Midbrain (tissue), 1 donor: ENCODE data around the gene PSMD14.
"Not testable (repeated sequence)": the region's sequence is repeated elsewhere in the genome, so short reads cannot be mapped to it uniquely, and the experiment has no call there.

Experiments
- DNase-seq: peaks from one replicate; lab custom pipeline; 2025; lab: John Stamatoyannopoulos, UW

The PSMD14 gene

GRCh38 chr2:161308178-161308955 lies at the start of gene PSMD14:
Gene PSMD14, plus strand, starts transcription at chr2:161308425. Its CDS starts 10,401 bp downstream, at chr2:161318826.
- peak; percentile 89 for DNase-seq

- no peak for DNase-seq
These were observed 42.4 kb upstream of the PSMD14 start for GRCh38 chr2:161265874-161266273.

DNA sequence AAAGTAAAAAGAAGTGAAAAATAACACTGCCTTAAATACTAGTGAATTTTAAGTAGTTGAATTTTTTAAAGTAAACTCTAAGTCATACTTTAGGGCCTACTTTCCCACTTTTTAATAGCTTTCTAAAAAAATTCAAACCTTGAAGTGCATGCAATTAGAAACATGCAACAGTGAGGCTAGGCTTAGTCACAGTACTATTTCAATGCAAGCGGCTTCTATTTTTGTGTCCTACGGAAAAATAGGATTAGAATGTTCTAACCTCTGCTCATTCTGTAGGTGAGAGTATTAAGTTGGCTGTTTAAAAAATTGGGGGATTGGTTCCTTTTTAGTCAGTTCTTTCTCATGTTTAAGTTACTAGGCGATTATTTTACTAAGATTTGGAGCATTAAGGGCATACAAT lies 39.1 kb upstream of the PSMD14 start:
- no peak for DNase-seq

- peak; percentile 60 for DNase-seq
These were observed 35.0 kb upstream of the PSMD14 start for GRCh38 chr2:161273038-161273760.

DNA sequence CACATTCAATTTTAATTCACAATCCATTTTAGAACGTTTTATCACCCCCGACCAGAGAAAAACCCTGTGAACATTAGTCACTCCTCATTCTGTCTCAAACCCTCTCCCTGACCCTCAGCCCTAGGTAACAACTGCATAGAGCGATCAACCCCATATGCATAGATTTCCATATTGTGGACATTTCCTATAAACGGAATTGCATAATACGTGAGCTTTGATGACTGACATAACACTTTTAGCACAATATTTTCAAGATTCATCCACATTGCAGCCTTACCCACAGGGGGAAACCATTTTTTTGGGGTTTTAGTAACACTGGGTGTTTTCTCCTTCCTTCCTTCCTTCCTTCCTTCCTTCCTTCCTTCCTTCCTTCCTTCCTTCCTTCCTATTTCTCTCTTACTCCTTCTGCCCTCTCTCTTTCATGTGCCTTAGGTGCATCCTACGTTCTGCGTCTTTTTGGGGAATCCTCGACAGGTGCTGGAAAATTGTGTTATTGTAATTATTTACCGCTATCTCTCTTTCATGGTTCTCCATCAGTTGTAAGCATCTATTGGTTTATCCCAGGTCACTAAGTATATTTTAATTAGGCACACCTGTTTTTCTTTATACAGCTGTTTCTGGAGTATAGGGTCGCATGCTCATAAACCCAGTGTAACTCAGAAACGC lies 29.5 kb upstream of the PSMD14 start:
- not testable (repeated sequence) for DNase-seq

- DNase-seq: not testable (repeated sequence)
These were observed 28.9 kb upstream of the PSMD14 start for GRCh38 chr2:161279230-161279815.

GRCh38 chr2:161280906-161281323 lies 27.3 kb upstream of the PSMD14 start:
- DNase-seq: not testable (repeated sequence)

DNA sequence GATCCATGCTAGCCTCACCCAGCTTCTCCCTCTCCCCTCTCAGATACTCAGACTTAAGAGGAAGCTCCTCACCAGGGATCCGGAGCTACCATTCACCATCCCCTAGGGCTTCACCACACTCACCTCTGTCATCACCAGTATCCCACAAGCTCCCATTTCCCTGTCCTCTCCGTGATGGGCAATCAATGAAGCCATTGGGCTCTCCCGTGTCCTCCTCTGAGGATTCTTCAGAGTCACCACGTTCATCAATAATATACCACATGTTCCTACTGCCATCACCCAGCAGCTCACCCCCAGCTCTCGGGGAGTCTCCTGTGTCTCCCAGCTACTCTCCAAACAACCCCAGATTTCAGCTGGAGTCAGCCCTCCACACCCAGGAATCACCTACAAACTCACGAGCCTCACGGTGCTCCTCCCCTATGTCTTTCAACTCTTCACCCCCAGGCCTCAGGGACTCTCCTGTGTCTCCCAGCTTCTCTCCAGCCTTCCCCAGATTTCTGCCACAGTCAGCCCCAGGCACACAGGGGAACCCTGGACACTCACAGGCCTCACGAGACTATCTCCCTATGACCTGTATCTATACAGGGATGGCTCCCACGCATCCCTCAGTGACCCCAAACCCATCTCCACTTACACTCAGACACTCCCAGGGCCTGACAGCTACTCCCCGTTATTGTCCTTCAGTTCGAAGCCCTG lies 26.5 kb upstream of the PSMD14 start:
- DNase-seq: not testable (repeated sequence)

DNA sequence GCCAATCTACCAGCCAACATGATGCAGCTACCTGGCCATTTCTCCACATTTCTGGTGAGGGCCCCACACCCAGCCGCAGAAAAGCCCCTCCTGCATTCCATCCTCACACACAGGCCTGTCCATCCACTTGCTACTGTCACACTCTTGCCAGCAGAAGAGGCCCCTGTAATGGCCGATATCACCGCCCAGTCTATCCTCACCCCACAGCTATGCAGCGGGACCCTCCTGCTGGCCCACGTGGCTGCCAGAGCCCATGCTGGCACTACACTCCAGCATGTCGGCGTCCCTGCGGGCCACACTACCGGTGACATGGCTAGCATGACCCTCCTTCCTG lies 25.9 kb upstream of the PSMD14 start:
- DNase-seq: not testable (repeated sequence)

DNA sequence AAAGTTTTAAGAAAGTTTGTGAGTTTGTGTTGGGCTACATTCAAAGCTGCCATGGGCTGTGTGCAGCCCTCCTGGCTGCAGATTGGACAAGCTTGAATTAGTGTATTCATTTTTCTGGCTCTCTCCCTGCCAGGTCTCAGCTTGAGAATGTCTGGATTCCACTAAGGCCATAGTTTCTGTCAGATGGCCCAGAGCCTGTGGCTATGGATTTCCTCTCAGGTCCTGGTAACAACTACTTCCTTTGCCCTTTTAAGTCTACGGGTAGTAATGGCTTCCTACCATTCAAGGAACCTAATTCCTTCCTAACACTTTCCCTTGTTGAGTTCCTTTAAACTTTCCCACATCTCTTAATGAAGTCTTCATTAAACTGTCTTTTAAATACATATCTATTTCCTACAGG lies 24.3 kb upstream of the PSMD14 start:
- no peak for DNase-seq

DNA sequence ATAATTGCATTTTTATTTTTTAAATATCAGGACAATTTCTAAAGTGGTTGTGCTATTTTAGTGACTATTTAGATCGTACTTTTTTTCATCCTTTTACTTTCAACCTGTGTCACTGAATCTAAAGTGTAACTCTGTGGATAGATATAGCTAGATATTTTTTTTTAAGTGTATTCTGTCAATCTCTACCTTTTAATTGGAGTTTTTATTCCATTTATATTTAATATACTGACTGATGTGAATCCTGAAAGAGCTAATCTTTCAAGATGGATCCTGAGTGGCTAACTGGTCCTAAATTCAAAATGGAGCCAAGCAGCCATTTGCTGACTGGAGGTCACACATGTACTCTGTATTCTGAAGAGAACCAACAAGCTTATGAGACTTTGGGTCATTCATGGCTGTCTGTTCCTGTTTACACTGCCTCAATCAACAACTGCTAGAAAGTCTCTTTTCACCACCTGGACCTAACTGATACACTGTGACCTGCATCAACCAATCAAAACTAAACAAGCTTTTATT lies 4.6 kb upstream of the PSMD14 start:
- no peak for DNase-seq

- no peak for DNase-seq
These were observed 1.3 kb upstream of the PSMD14 start for GRCh38 chr2:161306919-161307318.

- DNase-seq: peak; percentile 38
These were observed 549 bp upstream of the PSMD14 start for GRCh38 chr2:161307676-161308075.

DNA sequence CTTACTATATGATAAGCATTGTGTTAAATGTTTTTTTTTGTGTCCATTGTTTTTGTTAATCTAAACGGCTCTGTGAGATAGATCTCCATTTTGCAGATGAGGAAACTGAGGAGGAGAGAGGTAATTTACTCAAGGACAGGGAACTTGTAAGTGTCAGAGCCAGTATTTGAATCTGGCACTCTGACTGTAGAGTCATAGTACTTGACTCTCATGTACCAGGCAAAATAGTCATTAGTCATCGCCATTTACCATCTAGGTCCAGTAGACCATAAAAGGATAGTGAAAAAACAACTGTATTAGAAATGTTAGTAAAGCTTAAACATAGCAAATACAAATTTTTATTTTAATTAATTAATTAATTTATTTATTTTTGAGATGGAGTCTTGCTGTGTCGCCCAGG lies 4.8 kb downstream of the PSMD14 start:
- DNase-seq: no peak

DNA sequence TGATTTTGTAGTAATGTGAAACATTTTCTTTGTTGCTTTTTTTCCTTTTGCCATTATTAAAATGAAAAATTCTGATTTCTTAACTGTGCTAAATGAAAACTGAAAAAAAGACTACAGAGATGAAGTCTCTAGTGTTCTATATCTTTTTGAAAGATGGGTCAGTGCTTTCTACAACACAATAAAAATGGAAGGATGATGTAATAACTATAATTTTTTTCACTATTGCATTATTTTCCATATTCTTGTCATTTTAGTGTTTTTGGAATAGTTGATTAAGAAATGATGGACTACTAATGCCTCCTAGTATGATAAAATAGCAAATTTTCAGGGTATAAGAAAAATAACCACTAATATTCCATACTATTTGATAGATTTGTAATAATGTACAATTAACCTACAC lies 7.2 kb downstream of the PSMD14 start:
- DNase-seq: no peak

DNA sequence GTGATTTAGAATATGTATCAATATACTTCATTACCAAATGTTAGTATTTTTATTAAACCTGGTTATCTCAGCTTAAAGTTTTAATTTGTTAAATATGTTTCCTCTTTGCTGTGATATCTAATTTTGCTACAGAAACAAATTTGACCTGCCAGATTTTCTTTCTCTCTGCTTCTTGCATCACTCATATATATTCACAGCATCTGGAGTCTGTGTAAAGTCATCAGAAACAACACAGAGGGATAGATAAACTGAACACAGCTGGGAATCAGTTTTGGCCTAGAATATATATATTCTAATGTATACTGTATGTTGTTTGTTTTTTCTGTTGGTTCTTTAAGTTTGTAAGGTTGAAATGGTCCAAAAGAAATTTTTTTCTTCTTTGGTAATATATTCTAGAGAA lies 8.5 kb downstream of the PSMD14 start:
- no peak for DNase-seq

GRCh38 chr2:161321944-161322648 lies 13.9 kb downstream of the PSMD14 start:
- DNase-seq: no peak

- no peak for DNase-seq
These were observed 16.7 kb downstream of the PSMD14 start for GRCh38 chr2:161324876-161325275.

- DNase-seq: no peak
These were observed 19.4 kb downstream of the PSMD14 start for GRCh38 chr2:161327582-161327981.

GRCh38 chr2:161332371-161332967 lies 24.2 kb downstream of the PSMD14 start:
- DNase-seq: no peak

GRCh38 chr2:161335626-161336025 lies 27.4 kb downstream of the PSMD14 start:
- DNase-seq: no peak
